HepG2 (cell line): Measurements from ENCODE around the gene KDM8. TPM values are rescaled to one million over a fixed set of nuclear protein-coding genes. Genes with fewer than 3 reads are reported as not detected.

Source experiments
- CEBPZ ChIP-seq: IDR thresholded peaks from 2 replicates; pipeline ENCODE4 v1.6.1; 2012; ENCODE audit warnings: low read length, improper control_type of control experiment
- CREB1 ChIP-seq, 2 experiments: fragments of 450-650 bp in 1 of 2; IDR thresholded peaks; 2 replicates each; pipeline ENCODE4 v1.6.1; 2016 to 2017; ENCODE audit warnings: control low read depth in 1 of 2, mild to moderate bottlenecking in 1 of 2, missing compliant biosample characterization in 1 of 2, missing genetic modification characterization in 1 of 2
- ETS1 ChIP-seq: sonication (generic); formaldehyde crosslinking; IDR thresholded peaks from 2 replicates; pipeline ENCODE4 v1.4.0; 2020; ENCODE audit warnings: missing genetic modification reagents
- FOSL1 ChIP-seq: sonication (generic); formaldehyde crosslinking; IDR thresholded peaks from 2 replicates; pipeline ENCODE4 v1.9.0; 2021; ENCODE audit warnings: missing genetic modification reagents, borderline replicate concordance
- FOSL2 ChIP-seq: sonication (generic); formaldehyde crosslinking; IDR thresholded peaks from 2 replicates; pipeline ENCODE4 v1.4.0; 2020; ENCODE audit warnings: missing genetic modification reagents
- HHEX ChIP-seq: IDR thresholded peaks from 2 replicates; pipeline ENCODE4 v1.6.1; 2016; ENCODE audit warnings: control low read depth
- IRF2 ChIP-seq: IDR thresholded peaks from 2 replicates; pipeline ENCODE4 v1.6.1; 2018; ENCODE audit warnings: missing genetic modification reagents, missing compliant biosample characterization
- NONO ChIP-seq, 2 experiments: fragments of 450-650 bp in 1 of 2; sonication (generic) in 1 of 2; formaldehyde crosslinking in 1 of 2; IDR thresholded peaks in 1 of 2; conservative IDR thresholded peaks in 1 of 2; 2 replicates each; pipeline versions ENCODE4 v1.6.1 to v1.8.0; 2017 to 2022; ENCODE audit warnings: mild to moderate bottlenecking in 1 of 2, missing genetic modification reagents in 1 of 2, moderate library complexity in 1 of 2
- PRDM10 ChIP-seq: sonication (generic); formaldehyde crosslinking; IDR thresholded peaks from 2 replicates; pipeline ENCODE4 v1.4.0; 2020; ENCODE audit warnings: low read depth, missing genetic modification reagents
- RCOR2 ChIP-seq: IDR thresholded peaks from 2 replicates; pipeline ENCODE4 v1.6.1; 2016; ENCODE audit warnings: missing biosample characterization, missing genetic modification reagents
- SOX13 ChIP-seq, 3 experiments: fragments of 450-650 bp in 1 of 3; sonication (generic) in 1 of 3; formaldehyde crosslinking in 1 of 3; IDR thresholded peaks in 2 of 3; conservative IDR thresholded peaks in 1 of 3; 2 replicates each; pipeline versions ENCODE4 v1.5.0 to v1.6.1; 2016 to 2020; ENCODE audit warnings: antibody characterized with exemption in 1 of 3, mild to moderate bottlenecking in 1 of 3, missing compliant biosample characterization in 1 of 3, missing genetic modification reagents in 1 of 3, moderate library complexity in 1 of 3
- SP2 ChIP-seq: sonication (generic); formaldehyde crosslinking; IDR thresholded peaks from 2 replicates; pipeline ENCODE4 v1.5.1; 2020; ENCODE audit warnings: mild to moderate bottlenecking, missing genetic modification reagents
- SRF ChIP-seq: IDR thresholded peaks from 2 replicates; pipeline ENCODE4 v1.6.1; 2011; ENCODE audit warnings: mild to moderate bottlenecking, low read depth, low read length, moderate library complexity
- ZFY ChIP-seq: sonication (generic); formaldehyde crosslinking; IDR thresholded peaks from 2 replicates; pipeline ENCODE4 v1.4.0; 2020; ENCODE audit warnings: missing genetic modification reagents
- ZFYVE20 ChIP-seq: sonication (generic); formaldehyde crosslinking; IDR thresholded peaks from 2 replicates; pipeline ENCODE4 v1.8.0; 2023; ENCODE audit warnings: low read depth, mild to moderate bottlenecking, moderate library complexity, missing genetic modification reagents, borderline replicate concordance
- ZNF10 ChIP-seq: sonication (generic); formaldehyde crosslinking; IDR thresholded peaks from 2 replicates; pipeline ENCODE4 v1.4.0; 2020; ENCODE audit warnings: mild to moderate bottlenecking, low read depth, missing genetic modification reagents, borderline replicate concordance
- ZNF12 ChIP-seq: sonication (generic); formaldehyde crosslinking; IDR thresholded peaks from 2 replicates; pipeline ENCODE4 v1.5.0; 2020; ENCODE audit warnings: missing genetic modification reagents
- ZNF33B ChIP-seq: sonication (generic); formaldehyde crosslinking; IDR thresholded peaks from 2 replicates; pipeline ENCODE4 v1.5.1; 2020; ENCODE audit warnings: mild to moderate bottlenecking, missing genetic modification reagents
- ZNF616 ChIP-seq: sonication (generic); formaldehyde crosslinking; IDR thresholded peaks from 2 replicates; pipeline ENCODE4 v1.5.0; 2020; ENCODE audit warnings: low read depth, mild to moderate bottlenecking, missing genetic modification reagents
- ZNF670 ChIP-seq: sonication (generic); formaldehyde crosslinking; IDR thresholded peaks from 2 replicates; pipeline ENCODE4 v1.8.0; 2022; ENCODE audit warnings: mild to moderate bottlenecking, missing genetic modification reagents, borderline replicate concordance
- ZNF672 ChIP-seq: sonication (generic); formaldehyde crosslinking; IDR thresholded peaks from 2 replicates; pipeline ENCODE4 v1.8.1; 2022; ENCODE audit warnings: missing genetic modification reagents
- ZNF75D ChIP-seq: sonication (generic); formaldehyde crosslinking; IDR thresholded peaks from 2 replicates; pipeline ENCODE4 v1.8.1; 2023; ENCODE audit warnings: missing genetic modification reagents, mild to moderate bottlenecking, borderline replicate concordance
- ZSCAN12 ChIP-seq: sonication (generic); formaldehyde crosslinking; IDR thresholded peaks from 2 replicates; pipeline ENCODE4 v1.9.0; 2021; ENCODE audit warnings: mild to moderate bottlenecking, missing genetic modification reagents
- polyA plus RNA-seq, 8 experiments: library from polyadenylated mRNA; depleted of rRNA in 3 of 8; stranded (reverse) in 7 of 8; unstranded in 1 of 8; fragments of >200 nt; fragmentation: Illumina TruSeq in 4 of 8; extraction: Trizol in 4 of 8; gene quantifications; 2 replicates each; pipeline versions ENCODE4 v1.2.1 to v1.2.3, GENCODE V29; 2011 to 2016; ENCODE audit warnings: low read depth in 4 of 8, missing spikeins in 1 of 8, mixed read lengths in 1 of 8; ENCODE audit not compliant: insufficient read depth in 1 of 8
- total RNA-seq, 5 experiments: library from RNA; depleted of rRNA; stranded (reverse); fragments of >200 nt; fragmentation: Illumina TruSeq; extraction: Trizol; gene quantifications; 2 replicates each; pipeline ENCODE4 v1.2.3, GENCODE V29; 2016; ENCODE audit warnings: low read depth in 1 of 5

KDM8 gene
- total and polyA plus RNA-seq, 2 of the 13 experiments (the other 11 are each of a cell fraction or from before 2014, with no cell fraction given), result 3.3 to 8.6 TPM

- no peak for TF ChIP-seq CEBPZ
- no peak for TF ChIP-seq ETS1 (CRISPR knock-in tag)
- peak; percentile 66; the same call in 1 of the 2 replicates for TF ChIP-seq RCOR2
- TF ChIP-seq ZFYVE20 (CRISPR knock-in tag), result no peak
- TF ChIP-seq HHEX, result 0 out of 2 replicates have a peak, but pooled peaks have one; percentile 10
- peak; percentile 99 for TF ChIP-seq FOSL2 (CRISPR knock-in tag)
- TF ChIP-seq ZNF33B (CRISPR knock-in tag), result no peak
- peak; percentile 30; the same call in 1 of the 2 replicates for TF ChIP-seq CREB1 (IDR thresholded peaks at IDR 0.05)
- TF ChIP-seq CREB1 (CRISPR knock-in tag; IDR thresholded peaks at IDR 0.05), result no peak
- TF ChIP-seq ZNF616, result no peak
- TF ChIP-seq ZNF12 (CRISPR knock-in tag), result peak; percentile 96
- TF ChIP-seq IRF2 (CRISPR knock-in tag), result 0 out of 2 replicates have a peak, but pooled peaks have one; percentile 35
- no peak for TF ChIP-seq ZNF670
- no peak for TF ChIP-seq SP2
- TF ChIP-seq ZNF75D (CRISPR knock-in tag), result no peak
- no peak for TF ChIP-seq PRDM10
- TF ChIP-seq ZNF10, result no peak
- no peak for TF ChIP-seq SRF
- TF ChIP-seq NONO (IDR thresholded peaks at IDR 0.05), result no peak
- TF ChIP-seq NONO (CRISPR knock-in tag; conservative IDR thresholded peaks at IDR 0.05), result no peak
- no peak for TF ChIP-seq SOX13 (IDR thresholded peaks at IDR 0.05)
- peak in 1 of 2 experiments; percentile 49; a peak in 1 of 4 replicates for TF ChIP-seq SOX13 (CRISPR knock-in tag; conservative IDR thresholded peaks at IDR 0.05 in 1 of 2, IDR thresholded peaks at IDR 0.05 in 1 of 2)
- TF ChIP-seq ZFY, result no peak
- peak; percentile 91 for TF ChIP-seq FOSL1 (CRISPR knock-in tag)
- no peak for TF ChIP-seq ZNF672 (CRISPR knock-in tag)
- TF ChIP-seq ZSCAN12 (CRISPR knock-in tag), result 0 out of 2 replicates have a peak, but pooled peaks have one; percentile 38
Observed at GRCh38 chr16:27264151-27264550, 60.8 kb downstream of the KDM8 start (continued).
